Measurements from ENCODE around the gene PGM2L1.
"Not testable (repeated sequence)": the region's sequence is repeated elsewhere in the genome, so short reads cannot be mapped to it uniquely, and the experiment has no call there.

The PGM2L1 gene

DNA sequence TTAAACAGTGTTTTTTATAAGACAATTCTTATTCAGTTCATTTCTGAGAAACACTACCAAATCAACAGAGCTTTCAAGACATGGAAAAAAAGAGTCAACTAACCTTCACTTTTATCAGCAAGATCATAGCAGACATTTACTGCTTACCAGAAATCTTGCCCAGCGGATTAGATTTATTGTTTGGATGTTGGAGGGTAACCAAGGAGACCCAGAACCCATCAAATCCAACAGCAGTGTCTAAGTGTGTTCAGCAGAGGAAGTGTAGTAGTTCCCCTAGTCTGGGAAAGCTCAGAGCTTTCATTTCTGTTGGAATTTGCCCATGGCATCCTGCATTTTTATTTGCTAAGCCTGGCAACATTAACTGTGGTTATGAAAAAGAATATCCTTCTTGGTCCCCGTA, 2.4 kb upstream of the PGM2L1 start:
- no peak for DNase-seq (ENCODE audit: low spot score)

DNA sequence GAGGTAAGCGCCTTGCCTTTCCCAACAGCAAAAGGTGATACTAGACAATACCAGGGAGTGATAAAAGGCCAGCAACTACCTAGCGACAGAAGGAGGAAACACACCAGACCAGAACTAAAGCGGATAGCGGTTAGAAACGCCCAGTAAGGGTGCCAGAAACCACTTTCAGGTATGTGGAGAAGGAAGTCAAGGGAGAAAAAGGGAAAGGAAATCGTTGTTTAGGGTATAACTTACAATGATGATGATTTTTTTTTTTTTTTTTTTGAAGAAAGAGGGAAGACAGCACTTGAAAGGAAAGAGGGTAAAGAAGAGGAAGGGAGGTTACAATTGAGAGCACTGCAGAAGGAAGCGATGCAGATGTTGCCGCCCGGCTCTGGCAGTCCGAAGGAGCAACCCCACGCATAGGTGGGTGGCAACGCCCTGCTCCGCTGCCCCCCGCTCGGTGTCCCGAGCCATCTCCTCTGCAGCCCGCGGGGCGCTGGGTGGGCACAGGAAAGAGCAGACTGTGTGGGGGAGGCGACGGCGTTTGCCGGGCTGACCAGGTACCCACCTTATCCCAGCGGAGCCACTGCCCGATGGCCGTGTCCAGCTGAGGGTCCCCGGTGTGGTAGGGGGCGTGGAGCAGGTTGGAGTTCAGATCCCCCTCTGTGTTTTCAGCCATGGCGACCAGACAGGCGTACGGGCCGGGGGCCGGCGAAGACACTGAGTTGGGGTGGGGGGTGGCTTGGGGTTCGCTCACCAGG, 561 bp downstream of the PGM2L1 start:
- peak; percentile 60 for DNase-seq (ENCODE audit: low spot score)

DNA sequence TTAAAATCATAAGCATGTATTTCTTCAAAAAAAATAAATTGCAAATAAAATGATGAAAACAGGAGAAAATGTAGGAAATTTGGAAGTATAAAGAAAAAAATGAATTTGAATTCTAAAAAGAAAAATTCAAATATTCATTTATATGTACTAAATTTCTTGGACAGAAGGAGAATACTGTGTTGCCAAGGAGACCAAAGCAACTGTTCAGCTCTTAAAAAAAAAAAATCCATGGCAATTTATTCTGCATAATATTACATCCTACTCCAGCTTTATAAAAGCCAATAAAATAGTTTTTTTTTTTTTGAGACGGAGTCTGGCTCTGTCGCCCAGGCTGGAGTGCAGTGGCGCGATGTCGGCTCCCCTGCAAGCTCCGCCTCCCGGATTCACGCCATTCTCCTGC, 6.0 kb downstream of the PGM2L1 start:
- DNase-seq (ENCODE audit: low spot score): no peak

DNA sequence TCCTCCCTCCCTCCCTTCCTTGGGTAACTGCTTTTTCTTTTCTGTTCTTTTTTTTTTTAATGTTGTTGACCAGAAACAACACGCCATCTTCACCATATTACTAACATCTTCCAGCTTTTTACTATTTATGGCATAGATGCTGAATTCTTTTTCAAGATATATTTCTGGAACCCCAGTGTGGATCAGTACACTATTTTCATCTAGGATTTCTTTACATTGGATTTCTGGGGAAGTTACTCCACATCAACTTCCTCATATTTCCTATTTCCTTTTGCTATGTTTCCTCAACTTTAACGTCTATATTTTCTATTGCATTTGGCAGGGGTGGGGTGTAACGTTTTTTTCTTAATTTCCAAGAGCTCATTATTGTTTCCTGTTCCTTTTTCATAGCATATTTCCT, 7.0 kb downstream of the PGM2L1 start:
- DNase-seq (ENCODE audit: low spot score): no peak

GRCh38 chr11:74390697-74391096, 7.5 kb downstream of the PGM2L1 start:
- DNase-seq (ENCODE audit: low spot score): no peak

GRCh38 chr11:74388678-74389327, 9.4 kb downstream of the PGM2L1 start:
- peak; percentile 42 for DNase-seq (ENCODE audit: low spot score)

DNA sequence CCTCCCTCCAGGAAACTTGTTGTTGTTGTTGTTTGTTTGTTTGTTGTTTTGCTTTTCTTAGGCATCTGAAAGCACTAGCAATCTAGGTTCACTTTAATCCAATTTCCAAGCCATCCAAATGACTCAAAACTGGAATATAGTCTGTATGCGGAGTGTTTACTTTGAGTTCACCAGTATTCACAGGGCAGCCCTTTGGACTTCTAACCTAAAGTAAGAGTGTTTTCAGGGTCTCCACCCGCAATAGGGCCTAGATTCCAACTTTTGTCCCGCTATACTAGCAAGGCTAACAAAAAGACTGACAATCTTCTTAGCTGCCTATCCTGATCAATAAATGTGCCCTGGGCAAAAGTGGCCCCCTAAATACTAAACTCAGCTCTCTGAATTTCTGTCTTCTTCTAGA, 13.6 kb downstream of the PGM2L1 start:
- DNase-seq (ENCODE audit: low spot score): no peak

DNA sequence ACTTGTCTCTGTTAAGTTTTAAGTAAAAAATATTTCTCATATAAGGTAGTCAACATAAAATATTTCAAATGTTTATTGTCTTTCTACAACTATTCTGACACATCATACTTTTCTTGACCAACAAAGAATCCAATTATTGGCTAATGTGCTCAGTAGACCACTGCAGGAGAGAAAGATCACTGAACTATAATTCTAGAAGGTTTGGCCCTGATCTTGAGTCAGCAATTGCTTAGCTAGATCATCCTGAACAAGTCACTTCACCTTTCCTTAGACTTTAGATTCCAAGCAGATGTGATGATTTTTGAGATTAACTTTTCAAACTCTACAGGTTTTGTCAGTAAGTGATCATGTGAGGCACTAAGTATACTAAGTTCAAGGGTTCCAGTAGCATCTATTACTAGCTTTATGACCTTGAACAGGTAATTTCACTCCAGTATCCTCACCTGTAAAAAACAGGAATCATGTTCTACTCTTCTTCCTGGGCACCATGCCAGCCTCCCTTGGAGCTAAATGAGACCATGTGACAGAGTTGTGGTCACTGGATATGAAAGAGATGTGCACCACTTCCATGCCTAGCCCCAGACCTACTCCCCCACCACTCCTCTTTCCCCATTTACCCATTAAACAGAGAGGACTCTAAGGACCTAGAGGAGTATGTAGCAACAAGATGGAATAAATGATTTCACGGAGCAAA, 17.3 kb downstream of the PGM2L1 start:
- DNase-seq (ENCODE audit: low spot score): no peak

DNA sequence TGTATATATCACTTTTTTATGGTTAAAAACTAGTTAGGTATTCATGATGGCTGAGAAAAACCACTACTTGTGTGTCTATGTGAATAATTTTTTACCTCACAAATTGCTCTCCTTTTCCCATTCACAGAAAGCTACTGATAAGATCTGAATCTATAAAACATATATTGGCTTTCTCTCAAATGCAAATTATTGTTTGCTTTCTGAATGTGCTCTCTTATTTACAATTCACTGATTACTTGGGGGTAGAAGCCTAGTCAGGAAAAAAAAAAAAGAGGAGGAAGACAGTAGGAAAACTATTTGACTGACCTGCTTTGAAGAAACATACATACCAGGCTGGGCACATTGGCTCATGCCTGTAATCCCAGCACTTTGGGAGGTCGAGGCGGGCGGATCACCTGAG, 20.5 kb downstream of the PGM2L1 start:
- no peak for DNase-seq (ENCODE audit: low spot score)

GRCh38 chr11:74373382-74373781, 24.9 kb downstream of the PGM2L1 start:
- no peak for DNase-seq (ENCODE audit: low spot score)

DNA sequence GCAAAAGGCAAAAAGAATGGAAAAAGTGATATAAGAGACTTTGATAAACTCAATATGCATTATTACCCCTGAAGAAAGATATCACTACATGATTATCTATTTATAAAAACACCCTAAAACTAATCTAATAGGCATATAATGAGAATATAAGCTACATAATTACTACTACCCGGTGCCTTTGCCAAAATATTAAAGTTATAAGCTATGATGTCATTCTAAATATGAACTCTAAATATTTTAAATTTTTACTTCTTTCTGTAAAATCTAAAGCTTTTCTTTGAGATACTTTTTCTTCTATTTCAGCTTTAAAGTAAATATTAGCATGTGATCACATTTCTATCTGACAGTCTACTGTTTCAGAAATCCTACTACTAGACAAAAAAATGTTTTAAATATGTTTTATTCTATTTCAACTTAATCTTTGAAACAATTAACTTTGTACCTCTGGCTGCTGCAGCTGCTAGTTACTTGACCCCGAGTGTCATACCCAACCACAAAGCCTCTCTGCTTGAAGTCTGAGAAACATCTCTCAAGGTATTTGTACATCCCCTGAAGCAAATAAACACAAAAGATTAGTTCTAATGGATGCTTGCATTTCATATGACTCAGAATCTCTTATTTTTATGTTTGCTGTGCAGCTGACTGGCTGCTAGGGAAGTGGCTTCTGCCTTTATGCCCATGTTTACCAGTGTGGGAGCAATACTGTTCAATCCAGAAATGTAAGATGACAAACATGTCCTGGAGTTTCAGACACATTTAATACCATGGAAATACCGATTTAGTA, 26.8 kb downstream of the PGM2L1 start:
- DNase-seq (ENCODE audit: low spot score): no peak

- DNase-seq (ENCODE audit: low spot score): no peak
These were observed 28.1 kb downstream of the PGM2L1 start for GRCh38 chr11:74370123-74370522.

GRCh38 chr11:74367881-74368280, 30.4 kb downstream of the PGM2L1 start:
- no peak for DNase-seq (ENCODE audit: low spot score)

DNA sequence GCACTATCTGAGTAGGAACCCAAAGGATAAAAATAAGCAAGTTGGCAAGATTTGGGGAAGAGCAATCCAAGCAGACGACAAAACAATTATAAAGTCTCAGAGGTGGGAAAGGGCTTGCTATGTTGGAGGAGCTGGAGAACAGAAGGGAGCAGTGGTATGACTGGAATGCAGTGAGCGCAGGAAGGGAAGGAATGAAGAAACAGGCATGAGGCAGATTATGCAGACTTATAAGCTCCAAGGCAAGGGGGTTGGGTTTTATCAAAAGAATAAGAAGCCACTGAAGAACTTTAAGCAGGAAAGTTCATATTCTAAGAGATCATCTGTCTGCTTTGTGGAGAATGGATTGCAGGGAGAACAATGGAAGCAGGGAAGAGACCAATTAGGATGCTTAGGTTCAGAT, 31.7 kb downstream of the PGM2L1 start:
- DNase-seq (ENCODE audit: low spot score): no peak

- DNase-seq (ENCODE audit: low spot score): not testable (repeated sequence)
These were observed 32.4 kb downstream of the PGM2L1 start for GRCh38 chr11:74365805-74366204.

DNA sequence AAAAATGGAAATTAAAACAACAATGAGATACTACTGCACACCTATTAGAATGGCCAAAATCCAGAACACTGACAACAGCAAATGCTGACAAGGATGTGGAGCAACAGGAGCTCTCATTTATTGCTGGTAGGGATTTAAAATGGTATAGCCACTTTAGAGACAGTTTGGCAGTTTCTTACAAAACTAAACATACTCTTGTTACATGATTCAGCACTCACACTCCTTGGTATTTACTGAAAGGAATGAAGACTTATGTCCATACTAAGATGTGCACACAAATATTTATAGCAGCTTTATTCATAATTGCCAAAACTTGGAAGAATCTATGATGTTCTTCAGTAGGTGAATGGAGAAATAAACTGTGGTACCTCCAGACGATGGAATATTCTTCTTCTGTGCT, 40.8 kb downstream of the PGM2L1 start:
- no peak for DNase-seq (ENCODE audit: low spot score)

- DNase-seq (ENCODE audit: low spot score): no peak
These were observed 42.6 kb downstream of the PGM2L1 start for GRCh38 chr11:74355626-74356025.

DNA sequence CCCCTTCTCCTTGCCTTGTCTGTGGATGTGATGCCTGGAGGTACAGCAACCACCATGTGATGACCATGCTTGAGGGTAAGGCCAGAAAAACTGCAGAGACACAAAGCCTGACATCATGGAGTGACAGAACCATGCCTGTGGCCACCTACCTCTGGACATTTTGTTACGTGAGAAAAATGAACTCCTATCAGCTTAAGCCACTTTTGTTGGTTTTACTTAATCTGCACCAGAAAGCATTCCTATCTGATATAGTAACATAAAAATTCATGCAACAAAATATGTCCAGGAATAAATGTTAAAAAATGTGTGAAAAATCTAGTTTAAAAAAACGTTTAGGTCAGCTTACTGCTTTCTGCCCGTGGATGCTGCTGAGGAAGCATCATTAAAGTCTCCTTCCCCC, 44.2 kb downstream of the PGM2L1 start:
- no peak for DNase-seq (ENCODE audit: low spot score)

DNA sequence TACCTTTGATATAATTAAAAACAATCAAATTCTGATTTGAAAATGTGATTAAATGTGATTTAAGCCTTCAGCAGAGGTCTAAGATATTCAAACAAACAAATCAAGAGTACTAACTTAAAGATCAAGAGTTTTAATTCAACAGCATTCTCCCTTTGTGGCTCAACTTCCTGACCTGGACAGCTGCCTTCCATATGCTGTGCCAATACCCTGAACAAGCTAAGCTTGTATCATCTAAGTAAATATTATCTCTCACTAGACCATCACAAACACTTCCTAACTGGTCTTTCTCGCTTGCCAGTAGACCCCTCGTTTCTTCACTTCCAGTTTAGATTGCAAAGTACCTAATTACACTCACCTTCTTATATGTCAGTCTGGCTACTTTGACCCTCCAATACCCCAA, 50.9 kb downstream of the PGM2L1 start:
- DNase-seq (ENCODE audit: low spot score): no peak

GRCh38 chr11:74345420-74345819, 52.8 kb downstream of the PGM2L1 start:
- DNase-seq (ENCODE audit: low spot score): no peak

DNA sequence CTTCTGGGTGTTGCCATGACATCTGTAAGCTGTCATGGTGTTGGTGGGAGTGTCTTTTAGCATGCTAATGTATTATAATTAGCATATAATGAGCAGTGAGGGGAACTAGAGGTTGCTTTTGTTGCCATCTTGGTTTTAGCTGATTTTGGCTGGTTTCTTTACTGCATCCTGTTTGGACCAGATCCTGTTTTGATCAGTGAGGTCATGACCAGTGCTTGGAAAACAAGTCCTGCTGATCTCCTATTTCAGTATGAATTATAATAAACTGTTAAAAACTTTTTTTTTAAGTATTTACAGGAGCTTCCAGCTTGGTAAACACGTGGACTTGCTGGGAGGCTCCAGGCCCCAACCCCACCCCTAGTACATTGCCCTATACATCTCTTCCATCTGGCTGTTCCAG, 56.3 kb downstream of the PGM2L1 start:
- no peak for DNase-seq (ENCODE audit: low spot score)

- DNase-seq (ENCODE audit: low spot score): no peak
These were observed 58.6 kb downstream of the PGM2L1 start for GRCh38 chr11:74339619-74340018.

GRCh38 chr11:74338963-74339362, 59.3 kb downstream of the PGM2L1 start:
- DNase-seq (ENCODE audit: low spot score): no peak
